ENCODE results near the gene RNF157.

The RNF157 gene

DNA sequence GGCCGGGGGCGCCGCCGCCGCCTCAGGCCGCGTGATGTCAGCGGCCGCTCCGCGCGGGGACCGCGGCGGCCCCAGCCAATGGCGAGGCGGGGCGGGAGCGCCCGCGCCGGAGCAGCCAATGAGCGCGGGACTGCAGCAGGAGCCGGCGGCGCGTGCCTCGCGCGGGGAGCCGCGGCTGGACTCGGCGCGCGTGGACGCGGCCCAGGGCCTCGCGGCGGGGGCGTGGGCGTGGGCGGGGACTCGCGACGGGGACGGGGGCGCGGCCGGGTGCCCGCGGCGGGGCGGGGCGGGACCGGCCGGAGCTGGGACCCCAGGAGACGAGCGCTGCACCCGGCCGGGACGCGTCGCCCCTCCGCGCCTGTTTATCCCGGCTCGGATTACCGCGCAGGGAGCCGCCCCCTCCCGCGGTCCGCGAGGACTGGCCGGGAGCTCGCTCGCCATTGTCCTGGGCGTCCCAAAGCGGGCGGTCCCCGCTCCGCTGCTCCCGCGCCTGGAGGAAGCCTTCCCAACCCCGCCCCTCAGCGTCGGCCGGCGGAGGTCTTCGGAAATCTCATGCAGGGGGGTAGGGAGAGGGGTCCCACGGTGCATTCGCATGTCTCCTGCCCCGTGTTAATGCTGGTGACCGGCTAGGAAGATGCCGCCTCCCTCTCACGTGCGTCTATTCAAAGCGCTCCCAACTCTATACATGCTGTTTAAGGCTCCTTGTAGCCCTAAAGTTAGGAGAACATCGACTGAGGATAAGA, at the start of gene RNF157:
Gene RNF157, minus strand, starts transcription at position 33 of the 743 bp plus-strand sequence. CDS start 253 bp downstream, outside the sequence.
- Mint-ChIP-seq H3K9me3 (no peaks in the 10 kb centered on the region), H3K27ac (peak within 1 kb of the TSS; percentile 84), H3K27me3 (no peaks in the 10 kb centered on the region), H3K36me3 (peaks cover 2% of the 10 kb centered on the region), H3K4me1 (peaks cover 76% of the 10 kb centered on the region), H3K4me3 (peak within 1 kb of the TSS; percentile 91)

DNA sequence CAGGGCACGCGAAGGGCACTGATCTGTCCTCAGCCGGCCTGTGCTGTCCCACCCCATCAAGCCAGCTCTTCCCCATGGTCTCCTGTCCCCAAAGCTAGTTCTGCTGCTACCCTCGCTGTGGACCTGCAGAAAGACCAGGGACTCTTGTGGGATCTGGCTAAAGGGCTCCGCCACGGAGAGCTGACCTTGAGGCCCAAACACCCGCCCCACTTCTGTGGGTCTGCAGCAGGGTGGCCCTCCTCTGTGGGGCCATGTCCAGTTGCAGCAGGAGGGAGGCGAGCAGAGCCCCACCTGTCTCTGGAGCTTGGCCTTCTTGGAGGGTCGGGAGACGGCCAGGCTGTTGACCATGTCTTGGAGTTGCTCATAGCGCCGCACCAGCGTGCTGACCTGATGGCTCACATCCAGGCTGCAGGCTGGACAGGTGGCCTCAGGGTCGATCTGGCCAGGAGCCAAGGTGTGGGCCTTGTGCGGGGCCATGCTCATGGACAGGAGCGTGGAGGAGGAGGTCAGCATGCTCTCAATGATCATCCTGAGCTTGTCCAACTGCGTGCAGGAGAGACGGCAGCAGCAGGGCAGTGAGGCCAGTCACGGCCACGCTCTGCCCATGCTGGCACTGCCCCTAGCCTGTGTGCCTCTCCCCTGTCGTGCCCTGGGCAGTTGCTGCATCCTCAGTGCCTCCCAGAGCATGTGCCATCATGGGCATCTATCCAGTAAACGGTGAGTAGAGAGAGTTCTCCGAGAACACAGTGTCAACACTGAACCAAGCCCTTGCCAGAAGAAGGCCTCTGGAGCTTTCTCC, 41.5 kb upstream of the RNF157 start:
- Mint-ChIP-seq H3K36me3 (no peaks in the 10 kb centered on the region), H3K9me3 (no peaks in the 10 kb centered on the region), H3K27me3 (no peaks in the 10 kb centered on the region), H3K4me3 (no peak overlapping the region), H3K27ac (no peak overlapping the region), H3K4me1 (peaks cover 11% of the 10 kb centered on the region)

DNA sequence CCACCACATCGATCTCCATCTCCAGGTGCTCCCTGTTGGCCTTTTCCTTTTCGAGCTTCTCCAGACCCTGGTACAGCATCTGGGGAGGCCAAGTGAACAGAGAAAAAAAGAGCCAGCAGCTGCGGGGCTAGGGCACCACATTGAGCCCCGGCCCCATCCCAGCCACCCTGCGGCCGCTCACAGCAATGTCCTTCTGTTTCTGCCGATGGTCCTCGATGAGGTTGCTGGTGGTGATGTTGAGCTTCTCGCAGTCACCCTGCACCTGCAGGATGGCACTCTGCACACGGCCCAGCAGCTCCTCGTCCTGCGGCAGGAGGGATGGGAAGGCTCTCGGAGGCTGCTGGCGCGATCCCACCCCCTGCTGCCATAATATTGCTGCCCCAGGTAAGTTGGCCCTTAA, 40.4 kb upstream of the RNF157 start:
- Mint-ChIP-seq H3K27ac (no peak overlapping the region), H3K9me3 (no peaks in the 10 kb centered on the region)

DNA sequence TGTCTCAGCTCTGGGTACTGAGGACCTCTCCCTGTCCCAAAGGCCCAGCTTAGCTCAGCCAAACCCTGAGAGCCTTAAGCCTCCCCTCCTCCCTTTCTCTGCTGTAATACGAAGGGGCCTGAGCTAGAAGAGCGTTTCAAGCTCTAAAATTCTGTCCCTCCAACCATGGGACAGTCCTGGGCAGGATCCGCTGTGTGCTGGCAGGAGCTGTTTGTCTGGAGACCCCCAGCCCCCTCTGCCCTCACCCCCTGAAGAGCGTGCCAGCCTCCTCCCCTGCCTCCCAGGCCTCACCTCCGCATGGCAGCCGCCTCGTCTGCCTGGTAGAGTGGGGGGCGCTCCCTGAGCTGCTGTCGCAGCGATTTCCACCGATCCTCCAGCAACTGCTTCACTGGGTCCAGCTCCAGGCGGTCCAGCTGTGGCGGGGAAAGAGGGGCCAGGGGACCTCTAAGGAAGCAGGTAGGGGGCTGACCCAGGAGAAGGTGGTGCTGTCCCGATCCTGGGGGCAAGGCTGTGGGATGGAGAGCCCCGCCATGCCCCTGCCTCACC, 39.5 kb upstream of the RNF157 start:
- Mint-ChIP-seq H3K4me3 (no peak overlapping the region), H3K36me3 (no peaks in the 10 kb centered on the region), H3K4me1 (peaks cover 25% of the 10 kb centered on the region), H3K9me3 (no peaks in the 10 kb centered on the region), H3K27me3 (no peaks in the 10 kb centered on the region), H3K27ac (no peak overlapping the region)

More for the DNA sequence above, 40.4 kb upstream of the RNF157 start:
- H3K36me3 Mint-ChIP-seq = no peaks in the 10 kb centered on the region
- H3K27me3 Mint-ChIP-seq = no peaks in the 10 kb centered on the region
- peaks cover 19% of the 10 kb centered on the region for H3K4me1 Mint-ChIP-seq
- H3K4me3 Mint-ChIP-seq = no peak overlapping the region

DNA sequence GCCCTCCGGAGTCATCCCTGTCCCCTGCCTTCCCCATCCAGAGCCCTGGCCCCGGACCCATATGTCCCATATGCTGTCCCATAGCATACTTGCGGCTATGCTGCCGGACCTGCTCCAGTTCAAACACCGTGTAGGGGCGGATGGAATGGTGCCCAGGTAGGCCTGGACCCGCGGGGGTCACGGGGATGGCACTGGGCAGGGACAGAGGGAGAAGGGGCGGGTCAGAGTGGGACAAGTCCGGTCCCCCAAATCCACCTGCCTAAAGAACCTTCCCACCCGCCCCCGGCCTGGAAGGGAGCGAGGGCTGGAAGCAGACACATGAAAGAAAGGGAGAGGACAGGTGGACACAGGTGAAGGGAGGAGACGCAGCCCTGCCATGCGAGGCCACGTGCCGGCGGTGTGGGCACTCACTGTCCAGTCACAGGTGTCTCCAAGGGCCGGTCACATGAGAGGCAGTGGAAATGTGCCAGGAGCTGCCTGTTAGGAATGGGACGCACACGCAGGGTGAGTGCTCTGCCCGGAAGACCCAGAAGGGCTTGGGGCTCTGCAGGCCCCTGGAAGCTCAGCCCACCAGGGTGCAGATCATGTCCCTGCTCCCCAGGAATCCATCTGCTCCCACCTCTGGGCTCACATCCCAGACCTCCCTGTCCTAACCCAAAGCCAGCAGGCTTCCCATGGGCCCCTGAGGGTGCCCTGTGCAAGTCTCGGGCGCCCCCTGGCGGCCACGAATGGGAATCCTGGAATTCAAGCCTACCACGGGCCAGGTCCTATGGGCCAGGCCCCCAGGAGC, 38.9 kb upstream of the RNF157 start:
- Mint-ChIP-seq H3K27me3 (no peaks in the 10 kb centered on the region), H3K4me1 (peaks cover 31% of the 10 kb centered on the region), H3K9me3 (no peaks in the 10 kb centered on the region), H3K4me3 (no peak overlapping the region), H3K36me3 (no peaks in the 10 kb centered on the region), H3K27ac (peak overlapping the region; percentile 30)

DNA sequence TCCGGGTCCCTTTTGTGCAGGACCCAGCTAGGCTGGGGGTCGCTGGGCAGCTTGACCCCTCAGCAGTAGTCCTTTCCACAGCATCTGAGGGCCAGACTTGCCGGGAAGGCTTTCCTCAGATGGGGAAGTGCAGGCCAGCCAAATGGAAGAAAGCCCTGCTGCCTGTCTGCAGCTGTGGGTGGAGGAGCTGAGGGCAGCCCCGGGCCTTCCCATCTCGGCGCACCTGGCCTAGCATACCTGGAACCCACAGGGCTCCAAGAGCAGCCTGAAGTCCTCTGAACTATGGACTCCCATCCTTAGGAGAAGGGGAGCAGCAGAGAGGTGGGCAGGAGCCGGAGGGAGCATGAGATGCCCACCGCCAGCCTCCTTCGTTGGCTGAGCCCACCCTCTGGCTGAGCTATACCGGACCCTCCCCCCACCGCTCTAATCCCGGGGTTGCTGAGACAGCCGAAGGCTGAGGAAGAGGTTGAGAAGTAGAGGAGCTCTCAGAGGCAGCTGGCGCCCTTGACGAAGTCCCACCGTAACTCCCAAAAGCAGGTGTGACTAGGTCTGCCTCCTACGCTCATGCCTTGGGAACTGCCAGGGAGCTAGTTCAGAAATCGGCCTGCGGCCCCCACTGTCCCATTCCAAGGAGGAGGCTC, 38.1 kb upstream of the RNF157 start:
- H3K4me1 Mint-ChIP-seq = peaks cover 36% of the 10 kb centered on the region
- no peak overlapping the region for H3K27ac Mint-ChIP-seq
- no peaks in the 10 kb centered on the region for H3K36me3 Mint-ChIP-seq
- no peak overlapping the region for H3K4me3 Mint-ChIP-seq
- H3K9me3 Mint-ChIP-seq = no peaks in the 10 kb centered on the region
- H3K27me3 Mint-ChIP-seq = no peaks in the 10 kb centered on the region

DNA sequence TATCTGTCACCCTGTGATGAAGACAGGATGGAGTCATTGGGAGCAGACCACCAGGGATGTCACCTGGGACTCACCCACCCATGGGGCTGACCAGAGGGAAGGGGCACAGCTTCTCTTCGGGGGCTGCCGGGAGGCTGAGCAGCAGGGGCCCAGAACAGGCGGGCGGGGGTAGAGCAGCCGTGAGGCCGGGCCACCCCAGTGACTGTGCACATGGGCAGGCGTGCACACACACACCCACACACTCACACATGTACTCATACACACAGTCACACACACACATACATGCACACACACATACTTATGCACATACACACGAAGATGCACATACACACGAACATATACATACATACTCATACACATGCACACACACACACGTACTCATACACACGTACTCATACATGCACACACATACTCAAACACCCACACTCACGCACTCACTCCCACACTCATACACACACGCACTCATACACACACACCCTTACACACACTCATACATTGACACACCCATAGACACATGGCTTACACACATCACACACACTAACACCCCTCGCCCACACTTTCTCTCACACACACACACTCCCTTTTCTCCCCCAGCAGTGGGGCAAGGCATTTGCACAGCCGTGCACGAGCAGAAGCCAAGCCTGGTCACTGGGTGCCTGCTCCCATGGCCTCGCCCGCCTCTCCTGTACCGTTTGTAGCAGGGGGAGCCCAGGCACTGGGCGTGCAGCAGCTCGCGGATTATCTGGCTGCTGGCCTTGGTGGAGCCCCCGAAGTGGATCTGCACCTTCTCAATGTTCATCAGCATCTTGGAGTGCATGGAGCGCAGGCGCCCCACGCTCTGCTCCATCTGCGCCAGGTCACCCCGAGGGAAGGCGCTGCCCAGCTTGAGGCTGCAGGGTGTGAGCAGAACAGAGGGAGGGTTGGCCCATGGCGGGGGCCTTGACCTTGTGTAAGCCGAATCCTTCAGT, 37.3 kb upstream of the RNF157 start:
- H3K9me3 Mint-ChIP-seq = no peaks in the 10 kb centered on the region
- peaks cover 43% of the 10 kb centered on the region for H3K4me1 Mint-ChIP-seq
- peak overlapping the region; percentile 20 for H3K27ac Mint-ChIP-seq
- H3K36me3 Mint-ChIP-seq = no peaks in the 10 kb centered on the region
- no peak overlapping the region for H3K4me3 Mint-ChIP-seq
- H3K27me3 Mint-ChIP-seq = no peaks in the 10 kb centered on the region

DNA sequence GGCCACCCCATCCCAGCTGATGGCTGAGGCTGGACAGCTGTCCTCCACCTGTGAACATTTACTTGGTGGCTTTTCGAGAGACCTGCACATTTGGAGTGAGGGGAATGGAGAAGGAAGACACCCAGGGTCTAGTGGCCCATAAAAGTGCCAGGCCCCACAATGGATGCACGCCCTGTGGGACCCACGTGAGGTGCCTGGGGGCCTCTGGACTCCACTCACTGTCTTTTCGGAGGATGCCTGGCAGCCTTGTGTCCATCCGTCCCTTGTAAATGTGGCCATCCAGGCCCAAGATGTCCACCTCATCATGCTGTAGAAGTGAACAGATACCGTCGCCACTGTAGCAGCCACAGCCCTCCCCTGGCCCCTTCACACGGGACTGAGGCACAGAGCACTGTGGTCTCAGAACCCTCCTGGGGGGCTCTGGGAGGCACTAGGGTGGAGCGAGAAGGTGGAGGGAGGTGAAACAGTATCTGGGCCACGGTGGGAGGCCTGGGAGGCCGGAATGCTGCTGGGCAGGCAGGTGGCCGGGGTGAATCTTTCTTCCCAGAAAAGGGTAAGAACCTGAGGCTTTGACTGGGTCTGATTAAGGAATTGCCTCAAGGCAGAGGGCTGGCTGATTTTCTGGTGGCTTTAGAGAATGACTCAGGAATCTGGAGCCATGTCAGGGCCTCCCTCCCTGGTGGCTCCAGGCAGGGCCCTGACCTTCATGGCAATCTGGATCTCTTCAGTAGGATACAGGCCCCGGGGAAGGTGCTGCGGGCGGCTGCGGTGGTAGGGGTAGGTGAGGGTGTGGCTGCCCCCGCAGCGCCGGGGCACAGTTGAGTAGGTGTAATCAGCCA, 36.4 kb upstream of the RNF157 start:
- no peak overlapping the region for H3K4me3 Mint-ChIP-seq
- no peak overlapping the region for H3K27ac Mint-ChIP-seq
- no peaks in the 10 kb centered on the region for H3K9me3 Mint-ChIP-seq
- no peaks in the 10 kb centered on the region for H3K36me3 Mint-ChIP-seq
- no peaks in the 10 kb centered on the region for H3K27me3 Mint-ChIP-seq
- peaks cover 43% of the 10 kb centered on the region for H3K4me1 Mint-ChIP-seq

DNA sequence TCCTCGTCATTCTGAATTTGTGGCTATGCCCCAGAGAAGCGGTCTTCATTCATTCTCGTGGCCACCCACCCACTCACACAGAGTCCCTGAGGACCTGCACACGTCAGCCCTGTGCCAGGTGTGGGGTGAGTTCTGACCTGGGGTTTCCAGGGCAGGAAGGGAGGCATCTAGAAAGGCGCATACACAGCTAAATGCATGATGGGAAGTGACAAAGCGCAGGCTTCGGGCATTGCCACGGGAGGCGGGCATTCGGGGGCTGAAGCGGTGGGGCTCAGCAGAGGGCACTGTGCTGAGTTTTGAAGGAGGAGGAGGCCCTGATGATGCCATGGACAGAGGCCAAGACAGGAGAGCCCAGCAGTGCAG, 35.8 kb upstream of the RNF157 start:
- H3K36me3 Mint-ChIP-seq = no peaks in the 10 kb centered on the region
- H3K9me3 Mint-ChIP-seq = no peaks in the 10 kb centered on the region
- peaks cover 46% of the 10 kb centered on the region for H3K4me1 Mint-ChIP-seq
- H3K4me3 Mint-ChIP-seq = no peak overlapping the region
- H3K27ac Mint-ChIP-seq = no peak overlapping the region
- no peaks in the 10 kb centered on the region for H3K27me3 Mint-ChIP-seq

DNA sequence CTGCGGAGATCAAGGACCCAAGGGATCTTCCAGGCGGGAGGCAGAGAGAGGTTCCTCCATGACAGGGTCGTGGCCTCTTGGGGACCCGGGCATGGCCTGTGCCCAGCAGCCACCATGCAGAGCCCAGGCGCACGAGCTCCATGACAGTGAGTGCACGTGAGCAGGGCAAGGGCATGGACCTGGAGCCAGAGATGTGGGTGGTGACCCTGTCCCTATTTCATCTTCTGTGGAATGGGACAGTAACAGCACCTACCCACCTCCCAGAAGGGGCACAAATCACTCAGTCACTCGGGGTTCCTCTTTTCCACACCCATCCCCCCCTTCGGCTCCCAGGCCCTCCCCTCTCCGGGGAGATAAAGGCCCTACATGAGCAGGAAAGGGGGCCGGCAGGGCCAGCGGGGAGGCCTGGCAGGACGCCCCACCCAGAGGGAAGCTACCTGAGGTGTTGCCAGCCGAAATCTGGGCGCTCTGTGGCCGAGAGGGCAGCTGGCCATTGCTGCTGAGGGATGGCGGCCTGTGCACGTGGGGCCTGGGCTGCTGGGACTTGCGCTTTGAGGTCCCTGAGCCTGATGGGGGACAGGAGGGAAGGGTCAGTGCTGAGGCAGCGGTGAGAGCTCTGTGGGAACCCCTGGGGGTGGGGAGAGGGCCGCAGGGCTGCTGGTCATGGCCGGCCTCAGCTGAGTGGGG, 35.2 kb upstream of the RNF157 start:
- Mint-ChIP-seq H3K4me1 (peaks cover 51% of the 10 kb centered on the region), H3K27ac (no peak overlapping the region), H3K4me3 (no peak overlapping the region), H3K36me3 (no peaks in the 10 kb centered on the region), H3K27me3 (no peaks in the 10 kb centered on the region), H3K9me3 (no peaks in the 10 kb centered on the region)

DNA sequence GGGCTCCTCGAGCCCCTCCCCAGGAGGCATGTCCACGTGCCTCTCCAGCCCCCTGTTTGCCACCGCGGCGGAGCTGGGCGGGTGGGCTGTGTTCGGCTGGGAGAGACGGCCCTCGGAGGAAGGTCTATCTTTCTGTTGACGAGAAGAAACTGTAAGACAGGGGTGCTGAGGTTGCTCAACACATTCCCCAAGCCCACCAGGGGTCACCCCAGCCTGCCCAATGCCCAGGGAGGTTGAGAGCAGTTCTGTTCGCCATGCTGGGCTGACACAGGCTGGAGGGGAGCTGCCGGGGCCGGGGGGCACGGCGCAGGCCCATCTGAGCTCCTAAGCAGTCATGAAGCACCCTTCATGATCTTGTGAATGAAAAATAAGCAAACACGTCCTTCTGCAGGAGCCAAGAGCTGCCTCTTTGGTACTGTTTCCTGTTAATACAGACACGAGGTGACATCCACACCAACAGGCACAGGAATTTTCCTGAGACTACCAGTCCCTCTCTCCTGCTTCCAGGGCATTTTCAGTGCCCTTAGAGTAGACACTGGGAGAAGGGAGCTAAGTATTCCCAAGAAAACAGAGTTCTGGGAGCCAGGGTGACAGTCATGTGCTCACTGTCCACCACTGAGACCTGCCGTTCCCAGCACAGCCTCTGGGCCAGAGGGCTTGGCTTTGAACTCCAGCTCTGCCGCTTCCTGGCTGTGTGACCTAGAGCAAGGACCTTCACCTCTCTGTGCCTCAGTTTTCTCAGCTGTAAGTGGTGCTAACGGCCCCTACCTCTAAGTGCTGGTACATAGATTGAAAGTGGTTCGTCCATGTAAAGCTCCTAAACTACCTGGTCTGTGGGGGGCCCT, 34.0 kb upstream of the RNF157 start:
- Mint-ChIP-seq H3K4me3 (no peak overlapping the region), H3K27ac (peak overlapping the region; percentile 55), H3K9me3 (no peaks in the 10 kb centered on the region), H3K4me1 (peaks cover 59% of the 10 kb centered on the region), H3K36me3 (no peaks in the 10 kb centered on the region), H3K27me3 (no peaks in the 10 kb centered on the region)

DNA sequence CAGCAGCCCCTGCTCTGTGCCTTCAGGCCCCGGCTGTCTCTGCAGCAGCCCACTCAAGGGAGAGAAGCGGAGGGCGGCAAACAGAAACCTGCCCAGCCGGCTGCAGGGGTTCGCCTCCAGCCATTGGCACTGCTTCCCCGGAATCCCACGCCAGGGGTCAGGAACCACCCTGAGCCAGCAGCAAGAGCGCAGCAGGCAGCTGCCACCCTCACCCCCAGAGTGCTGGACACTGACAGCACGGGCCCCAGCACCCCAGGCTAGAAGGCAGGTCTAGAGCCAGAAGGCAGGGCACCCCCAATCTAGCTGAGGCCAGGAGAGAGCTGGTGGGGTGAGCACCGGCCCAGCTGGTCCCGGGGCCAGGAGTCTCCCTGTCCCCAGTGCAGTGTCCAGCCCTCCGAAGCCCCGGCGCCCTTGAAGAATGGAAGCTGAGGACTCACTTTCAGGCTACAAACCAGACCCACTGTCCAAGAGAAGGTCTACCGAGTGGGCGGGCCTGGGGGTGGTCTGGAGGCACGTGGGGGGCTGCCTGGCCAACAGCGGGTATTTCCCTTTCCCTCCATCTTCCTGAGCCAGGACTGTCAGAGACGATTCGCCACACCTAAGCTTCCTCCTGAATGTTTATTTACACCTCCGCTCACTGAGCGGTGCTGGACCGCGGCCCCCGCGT, 33.3 kb upstream of the RNF157 start:
- H3K4me3 Mint-ChIP-seq = peak overlapping the region; percentile 75
- no peak overlapping the region for H3K27ac Mint-ChIP-seq
- H3K36me3 Mint-ChIP-seq = no peaks in the 10 kb centered on the region
- H3K9me3 Mint-ChIP-seq = no peaks in the 10 kb centered on the region
- H3K4me1 Mint-ChIP-seq = peaks cover 60% of the 10 kb centered on the region
- no peaks in the 10 kb centered on the region for H3K27me3 Mint-ChIP-seq
